Measurements from ENCODE around the gene RNGTT.
"Not testable (repeated sequence)": the region's sequence is repeated elsewhere in the genome, so short reads cannot be mapped to it uniquely, and the experiment has no call there.

Gene RNGTT

DNA sequence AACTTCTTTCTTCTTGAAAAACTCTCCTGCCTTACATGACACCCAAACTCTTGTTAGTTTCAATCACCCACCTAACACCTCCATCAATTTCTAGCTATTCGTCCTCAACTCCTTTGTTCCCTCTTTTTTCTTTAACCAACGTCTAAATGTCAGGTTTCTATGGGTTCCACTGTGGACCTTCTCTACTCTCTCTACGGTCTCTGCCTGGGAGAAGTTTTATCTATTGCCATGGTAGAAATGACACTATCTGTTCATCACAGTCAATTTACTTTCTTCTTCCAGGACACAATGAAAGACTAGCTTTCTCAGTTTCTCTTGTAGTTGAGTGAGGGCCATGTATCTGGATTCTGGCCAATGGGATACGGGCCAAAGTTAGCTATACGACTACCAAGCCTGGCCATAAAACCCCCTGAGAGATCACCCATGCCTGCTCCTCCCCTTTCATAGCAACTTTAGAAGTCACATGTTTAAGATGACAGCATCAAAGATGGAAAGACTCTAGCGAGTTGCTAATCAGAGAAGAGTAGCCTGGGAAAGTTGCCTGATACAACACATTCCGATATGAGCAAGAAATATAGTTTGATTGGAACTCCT is 17.9 kb downstream of the RNGTT start:
- Histone ChIP-seq H3K36me3 (ENCODE audit: control insufficient read depth, insufficient read depth, low read length) (no peaks in the 10 kb centered on the region), H3K27ac (ENCODE audit: insufficient read depth, low read length, poor library complexity, severe bottlenecking) (no peak overlapping the region), H3K27me3 (replicated peaks; ENCODE audit: control insufficient read depth, insufficient read depth, low read length, poor library complexity, severe bottlenecking) (no peaks in the 10 kb centered on the region), H3K4me1 (ENCODE audit: control insufficient read depth, insufficient read depth, low read length, poor library complexity, severe bottlenecking) (no peaks in the 10 kb centered on the region), H3K4me3 (ENCODE audit: insufficient read depth, low read depth, low read length, poor library complexity, severe bottlenecking) (no peak overlapping the region), H3K9me3 (ENCODE audit: control insufficient read depth, low read length) (no peaks in the 10 kb centered on the region)
- no peak for DNase-seq

DNA sequence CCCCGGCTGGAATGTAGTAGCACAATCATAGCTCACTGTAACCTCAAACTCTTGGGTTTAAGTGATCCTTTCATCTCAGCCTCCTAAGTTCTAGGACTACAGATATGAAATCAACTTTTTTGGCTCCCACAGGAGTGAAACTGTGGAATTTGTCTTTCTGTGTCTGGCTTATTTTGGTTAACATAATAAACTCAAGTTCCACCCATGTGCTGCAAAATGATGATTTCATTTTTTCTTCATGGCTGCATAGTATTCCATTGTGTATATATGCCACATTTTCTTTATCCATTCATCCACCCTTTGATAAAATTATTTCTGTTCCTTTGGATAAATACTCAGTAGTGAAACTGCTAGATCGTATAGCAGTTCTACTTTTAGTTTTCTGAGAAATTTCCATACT is 29.9 kb downstream of the RNGTT start:
- Histone ChIP-seq H3K27me3 (replicated peaks; ENCODE audit: control insufficient read depth, insufficient read depth, low read length, poor library complexity, severe bottlenecking) (no peaks in the 10 kb centered on the region), H3K9me3 (ENCODE audit: control insufficient read depth, low read length) (no peaks in the 10 kb centered on the region), H3K36me3 (ENCODE audit: control insufficient read depth, insufficient read depth, low read length) (peaks cover 17% of the 10 kb centered on the region), H3K27ac (ENCODE audit: insufficient read depth, low read length, poor library complexity, severe bottlenecking) (no peak overlapping the region), H3K4me3 (ENCODE audit: insufficient read depth, low read depth, low read length, poor library complexity, severe bottlenecking) (no peak overlapping the region), H3K4me1 (ENCODE audit: control insufficient read depth, insufficient read depth, low read length, poor library complexity, severe bottlenecking) (no peaks in the 10 kb centered on the region)
- no peak for DNase-seq

DNA sequence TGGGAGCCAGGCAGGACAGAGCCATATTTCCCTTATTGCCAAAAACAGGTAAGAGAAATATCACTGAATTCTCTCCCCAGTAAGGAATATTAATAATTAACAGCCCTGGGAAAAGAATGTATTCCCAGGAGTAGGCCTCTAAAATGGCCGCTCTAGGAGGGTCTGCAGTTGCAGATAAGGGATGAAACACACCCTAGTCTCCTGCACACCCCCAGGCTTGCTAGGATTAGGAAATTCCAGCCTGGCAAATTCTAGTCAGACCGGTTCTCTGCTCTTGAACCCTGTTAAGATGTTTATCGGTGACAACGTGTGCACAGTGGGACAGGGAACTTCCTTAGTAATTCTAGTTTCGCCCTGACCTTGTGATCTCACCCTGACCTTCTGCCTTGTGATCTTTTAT is 31.4 kb downstream of the RNGTT start:
- not testable (repeated sequence) for DNase-seq; H3K27me3 ChIP-seq (replicated peaks; ENCODE audit: control insufficient read depth, insufficient read depth, low read length, poor library complexity, severe bottlenecking)
- peaks cover 11% of the 10 kb centered on the region for H3K36me3 ChIP-seq (ENCODE audit: control insufficient read depth, insufficient read depth, low read length)

DNA sequence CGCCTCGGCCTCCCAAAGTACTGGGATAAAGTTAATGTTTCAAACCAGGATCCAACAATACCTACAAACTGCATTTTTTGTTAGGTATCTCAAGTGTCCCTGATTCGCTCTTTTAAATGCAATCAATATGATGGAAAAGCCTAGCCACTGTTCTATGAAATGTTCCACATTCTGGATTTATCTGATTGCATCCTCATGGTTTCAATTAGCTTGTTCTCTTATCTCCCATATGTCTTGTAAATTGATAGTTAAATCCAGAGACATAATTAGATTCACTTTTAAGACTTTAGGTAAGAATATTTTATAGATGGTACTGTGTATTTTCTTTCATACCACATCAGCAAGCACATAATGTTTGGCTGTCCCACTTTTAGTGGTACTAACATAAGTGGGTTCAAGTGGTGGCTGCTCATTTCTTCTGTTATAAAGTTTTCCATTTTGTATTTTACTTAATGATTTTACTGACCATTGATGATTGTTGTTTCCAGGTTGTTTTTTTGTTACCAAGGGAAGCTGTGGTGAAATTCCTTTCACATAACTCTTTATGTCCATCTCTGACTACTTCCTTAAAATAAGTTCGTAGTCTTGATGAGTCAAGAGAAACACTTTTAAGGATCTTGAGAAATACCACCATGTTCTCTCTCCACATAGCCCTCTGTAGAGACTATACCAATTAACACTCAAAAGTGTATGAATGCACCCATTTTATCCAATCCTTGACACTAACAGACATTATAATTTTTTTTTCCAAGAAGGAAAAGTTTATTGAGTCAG is 40.5 kb downstream of the RNGTT start:
- no peak for DNase-seq
- Histone ChIP-seq H3K4me1 (ENCODE audit: control insufficient read depth, insufficient read depth, low read length, poor library complexity, severe bottlenecking) (no peaks in the 10 kb centered on the region), H3K27me3 (replicated peaks; ENCODE audit: control insufficient read depth, insufficient read depth, low read length, poor library complexity, severe bottlenecking) (no peaks in the 10 kb centered on the region), H3K36me3 (ENCODE audit: control insufficient read depth, insufficient read depth, low read length) (peaks cover 11% of the 10 kb centered on the region), H3K4me3 (ENCODE audit: insufficient read depth, low read depth, low read length, poor library complexity, severe bottlenecking) (no peak overlapping the region), H3K9me3 (ENCODE audit: control insufficient read depth, low read length) (no peaks in the 10 kb centered on the region), H3K27ac (ENCODE audit: insufficient read depth, low read length, poor library complexity, severe bottlenecking) (no peak overlapping the region)

More for the DNA sequence above, 31.4 kb downstream of the RNGTT start:
- not testable (repeated sequence) for H3K4me3 ChIP-seq (ENCODE audit: insufficient read depth, low read depth, low read length, poor library complexity, severe bottlenecking); H3K4me1 ChIP-seq (ENCODE audit: control insufficient read depth, insufficient read depth, low read length, poor library complexity, severe bottlenecking); H3K9me3 ChIP-seq (ENCODE audit: control insufficient read depth, low read length); H3K27ac ChIP-seq (ENCODE audit: insufficient read depth, low read length, poor library complexity, severe bottlenecking)

DNA sequence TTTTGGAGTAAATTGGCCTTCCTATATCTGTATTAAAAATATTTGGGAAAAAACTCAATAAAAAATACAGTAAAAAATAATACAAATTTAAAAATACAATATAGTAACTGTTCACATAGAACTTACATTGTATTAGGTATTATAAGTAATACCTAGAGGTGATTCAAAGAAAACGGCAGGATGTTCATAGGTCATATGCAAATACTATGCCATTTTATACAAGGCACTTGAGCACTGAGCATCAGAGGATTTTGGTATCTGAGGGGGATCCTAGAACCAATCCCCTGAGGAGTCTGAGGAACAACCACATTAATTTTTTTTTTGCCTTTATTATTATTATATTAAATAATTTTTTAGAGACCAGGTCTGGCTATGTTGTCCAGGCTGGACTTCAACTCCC is 41.7 kb downstream of the RNGTT start:
- H3K9me3 ChIP-seq (ENCODE audit: control insufficient read depth, low read length), result no peaks in the 10 kb centered on the region
- H3K27me3 ChIP-seq (replicated peaks; ENCODE audit: control insufficient read depth, insufficient read depth, low read length, poor library complexity, severe bottlenecking), result no peaks in the 10 kb centered on the region
- H3K27ac ChIP-seq (ENCODE audit: insufficient read depth, low read length, poor library complexity, severe bottlenecking), result no peak overlapping the region
- H3K4me1 ChIP-seq (ENCODE audit: control insufficient read depth, insufficient read depth, low read length, poor library complexity, severe bottlenecking), result no peaks in the 10 kb centered on the region
- peaks cover 11% of the 10 kb centered on the region for H3K36me3 ChIP-seq (ENCODE audit: control insufficient read depth, insufficient read depth, low read length)
- H3K4me3 ChIP-seq (ENCODE audit: insufficient read depth, low read depth, low read length, poor library complexity, severe bottlenecking), result no peak overlapping the region
- DNase-seq, result no peak

DNA sequence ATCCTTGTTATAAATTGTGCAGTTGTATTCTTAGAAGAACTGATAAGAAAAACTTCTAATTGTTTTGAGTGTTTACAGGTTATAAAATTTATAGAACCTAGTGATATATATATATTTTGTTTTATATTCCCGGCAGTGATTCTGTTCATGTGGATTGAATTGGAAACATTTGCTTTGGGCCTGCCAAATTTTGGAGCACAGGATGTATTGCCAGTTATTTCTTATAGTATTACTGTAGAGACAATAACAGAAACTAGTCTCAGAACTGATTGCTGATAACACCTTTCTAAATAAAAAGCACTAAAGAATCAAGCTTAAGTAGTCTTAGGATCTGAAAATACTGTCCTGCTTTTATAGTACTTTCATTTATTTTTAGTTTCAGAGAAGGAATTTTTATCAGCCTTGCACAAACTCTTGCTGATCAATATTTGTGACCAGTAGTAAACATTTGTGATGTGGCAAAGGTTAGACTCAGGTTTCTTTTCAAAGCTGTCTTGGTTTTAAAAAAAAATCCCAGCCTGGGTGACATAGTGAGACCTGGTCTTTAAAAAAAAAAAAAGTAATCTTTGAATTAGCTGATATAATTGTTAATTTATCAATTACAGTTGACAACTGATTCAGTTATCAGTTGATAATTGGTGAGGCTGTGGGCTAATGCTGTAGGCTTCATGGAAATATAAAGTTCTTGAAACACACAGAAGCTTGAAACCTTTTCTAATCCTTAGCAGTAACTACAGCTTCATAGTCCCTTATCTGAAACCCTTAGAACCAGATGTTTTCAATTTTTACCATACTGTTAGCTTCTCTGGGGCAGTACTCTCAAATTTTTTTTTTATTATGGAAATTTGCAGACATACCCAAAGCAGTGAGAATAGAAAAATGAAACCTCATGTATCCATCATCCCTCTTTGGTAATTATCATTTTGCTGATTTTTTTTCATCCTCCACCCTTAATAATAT is 42.4 kb downstream of the RNGTT start:
- peaks cover 11% of the 10 kb centered on the region for H3K36me3 ChIP-seq (ENCODE audit: control insufficient read depth, insufficient read depth, low read length)
- no peak overlapping the region for H3K27ac ChIP-seq (ENCODE audit: insufficient read depth, low read length, poor library complexity, severe bottlenecking)
- H3K4me1 ChIP-seq (ENCODE audit: control insufficient read depth, insufficient read depth, low read length, poor library complexity, severe bottlenecking), result no peaks in the 10 kb centered on the region
- H3K9me3 ChIP-seq (ENCODE audit: control insufficient read depth, low read length), result no peaks in the 10 kb centered on the region
- no peak overlapping the region for H3K4me3 ChIP-seq (ENCODE audit: insufficient read depth, low read depth, low read length, poor library complexity, severe bottlenecking)
- DNase-seq, result no peak
- H3K27me3 ChIP-seq (replicated peaks; ENCODE audit: control insufficient read depth, insufficient read depth, low read length, poor library complexity, severe bottlenecking), result no peaks in the 10 kb centered on the region

DNA sequence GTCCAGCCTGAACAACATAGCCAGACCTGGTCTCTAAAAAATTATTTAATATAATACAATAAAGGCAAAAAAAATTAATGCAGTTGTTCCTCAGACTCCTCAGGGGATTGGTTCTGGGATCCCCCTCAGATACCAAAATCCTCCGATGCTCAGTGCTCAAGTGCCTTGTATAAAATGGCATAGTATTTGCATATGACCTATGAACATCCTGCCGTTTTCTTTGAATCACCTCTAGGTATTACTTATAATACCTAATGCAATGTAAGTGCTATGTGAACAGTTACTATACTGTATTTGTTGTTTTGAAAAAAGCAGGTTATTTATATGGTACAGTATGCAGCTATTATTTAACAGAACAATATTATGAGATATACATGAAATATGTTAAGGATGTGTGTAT is 43.3 kb downstream of the RNGTT start:
- Histone ChIP-seq H3K9me3 (ENCODE audit: control insufficient read depth, low read length) (no peaks in the 10 kb centered on the region), H3K27ac (ENCODE audit: insufficient read depth, low read length, poor library complexity, severe bottlenecking) (no peak overlapping the region)
- no peak for DNase-seq

DNA sequence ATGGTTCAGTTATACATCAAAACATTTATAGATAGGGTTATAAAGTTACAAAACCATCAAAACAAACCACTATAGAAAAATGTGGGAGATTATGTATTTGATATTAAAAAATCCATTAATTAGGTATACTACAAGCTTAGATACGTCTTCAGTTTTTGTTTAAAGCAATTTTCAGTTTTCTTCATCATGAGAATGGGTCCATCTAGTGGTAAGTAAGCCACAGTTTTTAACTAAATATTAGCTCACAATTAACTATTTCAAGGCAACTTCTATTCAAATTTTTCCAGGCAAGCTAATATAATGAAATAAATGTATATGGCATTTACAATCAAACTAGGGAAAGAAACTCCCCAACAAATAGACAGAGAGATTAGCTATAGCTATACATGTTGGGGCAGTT is 44.4 kb downstream of the RNGTT start:
- H3K27ac ChIP-seq (ENCODE audit: insufficient read depth, low read length, poor library complexity, severe bottlenecking), result no peak overlapping the region
- no peaks in the 10 kb centered on the region for H3K9me3 ChIP-seq (ENCODE audit: control insufficient read depth, low read length)
- H3K27me3 ChIP-seq (replicated peaks; ENCODE audit: control insufficient read depth, insufficient read depth, low read length, poor library complexity, severe bottlenecking), result no peaks in the 10 kb centered on the region
- no peak overlapping the region for H3K4me3 ChIP-seq (ENCODE audit: insufficient read depth, low read depth, low read length, poor library complexity, severe bottlenecking)
- DNase-seq, result no peak
- no peaks in the 10 kb centered on the region for H3K4me1 ChIP-seq (ENCODE audit: control insufficient read depth, insufficient read depth, low read length, poor library complexity, severe bottlenecking)
- peaks cover 8% of the 10 kb centered on the region for H3K36me3 ChIP-seq (ENCODE audit: control insufficient read depth, insufficient read depth, low read length)

More for the DNA sequence above, 43.3 kb downstream of the RNGTT start:
- Histone ChIP-seq H3K4me3 (ENCODE audit: insufficient read depth, low read depth, low read length, poor library complexity, severe bottlenecking) (no peak overlapping the region), H3K36me3 (ENCODE audit: control insufficient read depth, insufficient read depth, low read length) (peaks cover 8% of the 10 kb centered on the region), H3K4me1 (ENCODE audit: control insufficient read depth, insufficient read depth, low read length, poor library complexity, severe bottlenecking) (no peaks in the 10 kb centered on the region), H3K27me3 (replicated peaks; ENCODE audit: control insufficient read depth, insufficient read depth, low read length, poor library complexity, severe bottlenecking) (no peaks in the 10 kb centered on the region)

- Histone ChIP-seq H3K27ac (ENCODE audit: insufficient read depth, low read length, poor library complexity, severe bottlenecking) (no peak overlapping the region), H3K27me3 (replicated peaks; ENCODE audit: control insufficient read depth, insufficient read depth, low read length, poor library complexity, severe bottlenecking) (no peaks in the 10 kb centered on the region), H3K4me1 (ENCODE audit: control insufficient read depth, insufficient read depth, low read length, poor library complexity, severe bottlenecking) (no peaks in the 10 kb centered on the region), H3K9me3 (ENCODE audit: control insufficient read depth, low read length) (no peaks in the 10 kb centered on the region), H3K4me3 (ENCODE audit: insufficient read depth, low read depth, low read length, poor library complexity, severe bottlenecking) (no peak overlapping the region), H3K36me3 (ENCODE audit: control insufficient read depth, insufficient read depth, low read length) (no peaks in the 10 kb centered on the region)
- no peak for DNase-seq
Observed at GRCh38 chr6:88916615-88917208, 46.7 kb downstream of the RNGTT start.

All from effector memory CD4-positive, alpha-beta T cell (primary cell).